H9 (cell line): ENCODE results near the gene STPG3. TPM values are rescaled to one million over a fixed set of nuclear protein-coding genes. Genes with fewer than 3 reads are reported as not detected.

Experiments used
- DNase-seq: peaks from one replicate; pipeline ENCODE4 v3.0.0-alpha.2; 2017
- H2AFZ ChIP-seq: one replicate; pipeline ENCODE4 v1.6.1; 2013; ENCODE audit warnings: mild to moderate bottlenecking, low read length, control low read depth, moderate library complexity
- H2AK5ac ChIP-seq: 2 replicates; pipeline ENCODE4 v1.6.1; 2013; ENCODE audit warnings: low read length, control low read depth, mixed read lengths; ENCODE audit not compliant: insufficient read length
- H2BK120ac ChIP-seq: one replicate; pipeline ENCODE4 v1.6.1; 2013; ENCODE audit warnings: low read depth, mild to moderate bottlenecking, low read length, control low read depth, inconsistent platforms; ENCODE audit not compliant: poor library complexity, severe bottlenecking
- H2BK12ac ChIP-seq: 2 replicates; pipeline ENCODE4 v1.6.1; 2013; ENCODE audit warnings: low read length, control low read depth, mixed read lengths, low read depth; ENCODE audit not compliant: insufficient read length
- H2BK15ac ChIP-seq: 2 replicates; pipeline ENCODE4 v1.6.1; 2013; ENCODE audit warnings: low read depth, low read length, control low read depth
- H2BK20ac ChIP-seq: one replicate; pipeline ENCODE4 v1.6.1; 2013; ENCODE audit warnings: low read depth, mild to moderate bottlenecking, low read length, control low read depth, inconsistent platforms; ENCODE audit not compliant: poor library complexity, severe bottlenecking
- H2BK5ac ChIP-seq: 2 replicates; pipeline ENCODE4 v1.6.1; 2013; ENCODE audit warnings: low read length, control low read depth, mixed read lengths; ENCODE audit not compliant: insufficient read length
- H3K14ac ChIP-seq: 2 replicates; pipeline ENCODE4 v1.6.1; 2013; ENCODE audit warnings: low read length, control low read depth; ENCODE audit not compliant: insufficient read depth
- H3K18ac ChIP-seq: 2 replicates; pipeline ENCODE4 v1.6.1; 2013; ENCODE audit warnings: low read depth, mild to moderate bottlenecking, mixed read lengths, low read length, control low read depth; ENCODE audit not compliant: insufficient read length
- H3K23ac ChIP-seq: 2 replicates; pipeline ENCODE4 v1.6.1; 2013; ENCODE audit warnings: low read length, control low read depth, mixed read lengths, low read depth; ENCODE audit not compliant: insufficient read length
- H3K23me2 ChIP-seq: 2 replicates; pipeline ENCODE4 v1.6.1; 2013; ENCODE audit warnings: low read depth, mild to moderate bottlenecking, mixed read lengths, low read length, control low read depth; ENCODE audit not compliant: insufficient read length, poor library complexity, severe bottlenecking
- H3K27ac ChIP-seq: 2 replicates; pipeline ENCODE4 v1.5.1; 2013; ENCODE audit warnings: low read length, control low read depth, mixed read lengths, low read depth; ENCODE audit not compliant: insufficient read length
- H3K27me3 ChIP-seq: 2 replicates; pipeline ENCODE4 v1.6.1; 2013; ENCODE audit warnings: low read length, control low read depth, inconsistent platforms; ENCODE audit not compliant: insufficient read depth
- H3K4ac ChIP-seq: 2 replicates; pipeline ENCODE4 v1.6.1; 2013; ENCODE audit warnings: low read depth, mild to moderate bottlenecking, control low read depth, inconsistent platforms, low read length, moderate library complexity
- H3K4me1 ChIP-seq: 2 replicates; pipeline ENCODE4 v1.6.1; 2013; ENCODE audit warnings: low read length, control low read depth, inconsistent platforms; ENCODE audit not compliant: insufficient read depth
- H3K4me2 ChIP-seq: 2 replicates; pipeline ENCODE4 v1.6.1; 2013; ENCODE audit warnings: low read length, control low read depth, mixed read lengths; ENCODE audit not compliant: insufficient read length, insufficient read depth
- H3K56ac ChIP-seq: 2 replicates; pipeline ENCODE4 v1.6.1; 2013; ENCODE audit warnings: low read depth, mild to moderate bottlenecking, mixed read lengths, low read length, control low read depth; ENCODE audit not compliant: insufficient read length
- H3K79me1 ChIP-seq: 2 replicates; pipeline ENCODE4 v1.6.1; 2013; ENCODE audit warnings: low read depth, mild to moderate bottlenecking, moderate library complexity, low read length, control low read depth, inconsistent platforms; ENCODE audit not compliant: insufficient read depth, poor library complexity, severe bottlenecking
- H3K79me2 ChIP-seq: 2 replicates; pipeline ENCODE4 v1.6.1; 2013; ENCODE audit warnings: low read length, control low read depth, inconsistent platforms; ENCODE audit not compliant: insufficient read depth
- H3K9ac ChIP-seq: 2 replicates; pipeline ENCODE4 v1.6.1; 2013; ENCODE audit warnings: low read length, control low read depth, mixed read lengths; ENCODE audit not compliant: insufficient read length; ENCODE audit errors: extremely low read depth
- H3K9me3 ChIP-seq: one replicate; pipeline ENCODE4 v1.6.1; 2013; ENCODE audit warnings: low read depth, low read length, inconsistent platforms; ENCODE audit not compliant: control insufficient read depth
- H3T11ph ChIP-seq: one replicate; pipeline ENCODE4 v1.6.1; 2013; ENCODE audit warnings: mild to moderate bottlenecking, low read length, control low read depth, inconsistent platforms
- H4K20me1 ChIP-seq: one replicate; pipeline ENCODE4 v1.6.1; 2013; ENCODE audit not compliant: control insufficient read depth, insufficient read length, insufficient read depth
- H4K5ac ChIP-seq: 2 replicates; pipeline ENCODE4 v1.6.1; 2013; ENCODE audit warnings: low read depth, mild to moderate bottlenecking, mixed read lengths, low read length, control low read depth; ENCODE audit not compliant: insufficient read length
- H4K8ac ChIP-seq: replicated peaks from 2 replicates; pipeline ENCODE4 v1.6.1; 2013; ENCODE audit warnings: low read length, control low read depth, mixed read lengths, low read depth; ENCODE audit not compliant: insufficient read length
- H4K91ac ChIP-seq: 2 replicates; pipeline ENCODE4 v1.6.1; 2013; ENCODE audit warnings: low read depth, mild to moderate bottlenecking, moderate library complexity, mixed read lengths, low read length, control low read depth; ENCODE audit not compliant: insufficient read length
- H3K27ac Mint-ChIP-seq, 3 experiments: 2 replicates in 2 of 3; 3 replicates in 1 of 3; pipeline ENCODE4 v1.8.0; 2020 to 2021; ENCODE audit warnings: mixed read lengths in 3 of 3, mild to moderate bottlenecking in 1 of 3, moderate library complexity in 1 of 3
- H3K27me3 Mint-ChIP-seq: 2 replicates; pipeline ENCODE4 v1.8.0; 2021; ENCODE audit warnings: low read depth, mild to moderate bottlenecking, moderate library complexity, mixed read lengths
- H3K36me3 Mint-ChIP-seq, 3 experiments: 2 replicates in 2 of 3; 3 replicates in 1 of 3; pipeline ENCODE4 v1.8.0; 2020 to 2021; ENCODE audit warnings: low read depth in 3 of 3, mixed read lengths in 3 of 3; ENCODE audit not compliant: insufficient read depth in 1 of 3
- H3K4me1 Mint-ChIP-seq, 2 experiments: 2 replicates each; pipeline ENCODE4 v1.8.0; 2020; ENCODE audit warnings: mixed read lengths in 2 of 2
- H3K4me3 Mint-ChIP-seq, 2 experiments: 2 replicates in 1 of 2; 3 replicates in 1 of 2; pipeline ENCODE4 v1.8.0; 2020 to 2021; ENCODE audit warnings: mild to moderate bottlenecking in 2 of 2, mixed read lengths in 2 of 2, moderate library complexity in 1 of 2
- H3K9me3 Mint-ChIP-seq, 2 experiments: 2 replicates in 1 of 2; 3 replicates in 1 of 2; pipeline ENCODE4 v1.8.0; 2020; ENCODE audit warnings: mild to moderate bottlenecking in 2 of 2, mixed read lengths in 2 of 2, moderate library complexity in 1 of 2
- WGBS: extraction: QIAGEN DNeasy Blood & Tissue Kit; methylation state at CpG from one replicate; pipeline ENCODE4 v1.1.7; 2013; ENCODE audit warnings: missing lambda C conversion rate, low lambda C conversion rate, mixed read lengths; ENCODE audit not compliant: insufficient read length; ENCODE audit errors: extremely low coverage; 5-methylcytosine and 5-hydroxymethylcytosine counted together
- total RNA-seq: library from RNA; stranded (reverse); gene quantifications from 2 replicates; pipeline ENCODE4 v1.2.1, GENCODE V29; 2021
- TF ChIP-seq, protein P1 (sequence below): fragments of 200-600 bp; sonication (generic); conservative IDR thresholded peaks from 3 replicates; pipeline ENCODE4 v1.8.0; 2021; ENCODE audit warnings: antibody characterized with exemption, mild to moderate bottlenecking

Gene STPG3
- total RNA-seq, 1 experiment from 2014 or later, result not detected

GRCh38 chr9:137220317-137221094 lies 30.6 kb upstream of the STPG3 start:
- Histone ChIP-seq H3T11ph (no peak overlapping the region), H3K4me1 (no peaks in the 10 kb centered on the region; the same call in 1 of the 2 replicates), H3K23me2 (peaks cover 18% of the 10 kb centered on the region), H4K5ac (no peak overlapping the region), H2BK12ac (no peak overlapping the region), H3K79me1 (no peaks in the 10 kb centered on the region), H3K56ac (no peak overlapping the region), H2BK15ac (no peak overlapping the region), H2BK120ac (no peak overlapping the region), H2AK5ac (no peak overlapping the region), H4K8ac (no peak overlapping the region), H3K27ac (no peak overlapping the region), H2BK20ac (no peak overlapping the region), H3K14ac (no peak overlapping the region), H3K18ac (no peak overlapping the region), H3K4me2 (no peak overlapping the region), H4K91ac (no peak overlapping the region), H3K79me2 (no peaks in the 10 kb centered on the region), H3K9me3 (no peaks in the 10 kb centered on the region), H3K27me3 (no peaks in the 10 kb centered on the region), H4K20me1 (no peaks in the 10 kb centered on the region), H2BK5ac (no peak overlapping the region), H3K9ac (no peak overlapping the region), H3K23ac (no peak overlapping the region), H3K4ac (no peak overlapping the region), H2AFZ (no peak overlapping the region)
- no peaks in the 10 kb centered on the region for H3K27me3 Mint-ChIP-seq
- peaks cover 4 to 8% of the 10 kb centered on the region in 2 experiments for H3K4me1 Mint-ChIP-seq
- no peak for DNase-seq
- H3K9me3 Mint-ChIP-seq, result no peaks in the 10 kb centered on the region
- no CpG with 5 or more reads among the region's 52 CpGs for whole genome bisulfite sequencing
- peaks cover 0 to 15% (median under 1%) of the 10 kb centered on the region in 3 experiments; a peak in 1 of 7 replicates for H3K36me3 Mint-ChIP-seq
- TF ChIP-seq, protein P1, sequence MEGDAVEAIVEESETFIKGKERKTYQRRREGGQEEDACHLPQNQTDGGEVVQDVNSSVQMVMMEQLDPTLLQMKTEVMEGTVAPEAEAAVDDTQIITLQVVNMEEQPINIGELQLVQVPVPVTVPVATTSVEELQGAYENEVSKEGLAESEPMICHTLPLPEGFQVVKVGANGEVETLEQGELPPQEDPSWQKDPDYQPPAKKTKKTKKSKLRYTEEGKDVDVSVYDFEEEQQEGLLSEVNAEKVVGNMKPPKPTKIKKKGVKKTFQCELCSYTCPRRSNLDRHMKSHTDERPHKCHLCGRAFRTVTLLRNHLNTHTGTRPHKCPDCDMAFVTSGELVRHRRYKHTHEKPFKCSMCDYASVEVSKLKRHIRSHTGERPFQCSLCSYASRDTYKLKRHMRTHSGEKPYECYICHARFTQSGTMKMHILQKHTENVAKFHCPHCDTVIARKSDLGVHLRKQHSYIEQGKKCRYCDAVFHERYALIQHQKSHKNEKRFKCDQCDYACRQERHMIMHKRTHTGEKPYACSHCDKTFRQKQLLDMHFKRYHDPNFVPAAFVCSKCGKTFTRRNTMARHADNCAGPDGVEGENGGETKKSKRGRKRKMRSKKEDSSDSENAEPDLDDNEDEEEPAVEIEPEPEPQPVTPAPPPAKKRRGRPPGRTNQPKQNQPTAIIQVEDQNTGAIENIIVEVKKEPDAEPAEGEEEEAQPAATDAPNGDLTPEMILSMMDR, result no peak
- H3K27ac Mint-ChIP-seq, result no peak overlapping the region
- H3K4me3 Mint-ChIP-seq, result peak overlapping the region; percentile 22 to 60; a peak in 3 of 5 replicates
